Right lobe of liver (tissue), 6 donors: ENCODE results near the gene MMP19. TPM values are rescaled to one million over a fixed set of nuclear protein-coding genes. Genes with fewer than 3 reads are reported as not detected.

Source experiments
- ATAC-seq, 4 donors: fragments of 200-7000 bp; cut with Tn5 transposase; one replicate each; pipeline ENCODE4 v1.9.1; 2020; ENCODE audit warnings: mild to moderate bottlenecking in 4 of 4, moderate library complexity in 4 of 4
- DNase-seq, 3 donors: peaks; one replicate each; pipeline ENCODE4 v3.0.0-alpha.2; 2020
- H3K27ac ChIP-seq, 3 donors: fragments of 200-600 bp; one replicate each; pipeline ENCODE4 v1.8.0; 2022
- H3K27me3 ChIP-seq, 2 donors: fragments of 200-600 bp; one replicate each; pipeline ENCODE4 v1.8.0; 2022
- H3K36me3 ChIP-seq, 4 donors: fragments of 200-600 bp; sonication (generic) in 1 of 4; one replicate each; pipeline versions ENCODE4 v1.5.1 to v1.8.0; 2017 to 2022; ENCODE audit warnings: control low read depth in 1 of 4
- H3K4me1 ChIP-seq, 4 donors: fragments of 200-600 bp; sonication (generic) in 1 of 4; one replicate each; pipeline versions ENCODE4 v1.5.1 to v1.8.0; 2017 to 2022; ENCODE audit warnings: control low read depth in 1 of 4
- H3K4me3 ChIP-seq, 3 donors: fragments of 200-600 bp; one replicate each; pipeline ENCODE4 v1.8.0; 2022
- H3K9me3 ChIP-seq, 4 donors: fragments of 200-600 bp; sonication (generic) in 1 of 4; one replicate each; pipeline versions ENCODE4 v1.5.1 to v1.8.0; 2017 to 2022; ENCODE audit warnings: control low read depth in 1 of 4
- CTCF ChIP-seq, 4 donors: fragments of 200-600 bp in 3 of 4; fragments of 450-650 bp in 1 of 4; IDR thresholded peaks; one replicate each; pipeline versions ENCODE4 v1.5.1 to v1.8.0; 2016 to 2022; ENCODE audit warnings: antibody characterized with exemption in 4 of 4, mild to moderate bottlenecking in 2 of 4
- POLR2A ChIP-seq: fragments of 450-650 bp; IDR thresholded peaks from one replicate; pipeline ENCODE4 v1.6.1; 2017; ENCODE audit warnings: antibody characterized with exemption, mild to moderate bottlenecking
- WGBS: methylation state at CpG from one replicate; pipeline ENCODE4 v1.1.6; 2018; ENCODE audit warnings: low coverage, low lambda C conversion rate; ENCODE audit not compliant: insufficient coverage; ENCODE audit errors: missing lambda C conversion rate; 5-methylcytosine and 5-hydroxymethylcytosine counted together
- intact Hi-C, 2 donors: fragments of 100-400 bp; cut with DNase I; formaldehyde crosslinking; loops; one replicate each; pipeline versions ENCODE4 v1.11.2 to v1.14.1; 2022
- total RNA-seq, 6 experiments: library from RNA; depleted of rRNA in 2 of 6; stranded (reverse); fragments of >200 nt in 2 of 6; fragmentation: NEBNext Ultra II Directional in 3 of 6; extraction: Animal tissue kit (Norgen Biotek cat#: 25700) in 3 of 6; gene quantifications; one replicate each; pipeline versions ENCODE4 v1.1.0 to v1.2.4, GENCODE V29; 2016 to 2023
- donor health status: DM: no; HTN: yes; CAD: no.
- donor health status: DM: no; HTN: no; CAD: no.
- donor health status: DM: no; HTN: no; CAD: no.
- donor health status: DM: no; HTN: yes; CAD: no.
- donor health status: DM: no; HTN: yes; CAD: no.

Gene MMP19
- total RNA-seq, 6 experiments from 2014 or later, result 1.3 to 5.0 (median 1.9) TPM

GRCh38 chr12:55845785-55846496 lies 3.2 kb upstream of the MMP19 start:
- Histone ChIP-seq H3K4me1 (no peaks in the 10 kb centered on the region), H3K36me3 (no peaks in the 10 kb centered on the region), H3K27me3 (no peaks in the 10 kb centered on the region), H3K4me3 (no peak overlapping the region), H3K27ac (no peak overlapping the region), H3K9me3 (no peaks in the 10 kb centered on the region)
- no peak for ATAC-seq
- intact Hi-C loops, result no loop called here
- TF ChIP-seq CTCF (IDR thresholded peaks at IDR 0.05) (no peak), POLR2A (no peak)
- WGBS, result 71% methylated on average over 6 of the region's 7 CpGs
- DNase-seq, result no peak

- ATAC-seq (no peak), DNase-seq (no peak)
- Histone ChIP-seq H3K27me3 (no peaks in the 10 kb centered on the region), H3K9me3 (no peaks in the 10 kb centered on the region), H3K4me3 (no peak overlapping the region), H3K27ac (no peak overlapping the region), H3K36me3 (no peaks in the 10 kb centered on the region), H3K4me1 (no peaks in the 10 kb centered on the region)
- TF ChIP-seq CTCF (IDR thresholded peaks at IDR 0.05) (no peak), POLR2A (no peak)
- intact Hi-C loops, result no loop called here
- 58% methylated on average over 3 of the region's 5 CpGs for WGBS
These were observed 2.6 kb upstream of the MMP19 start for GRCh38 chr12:55845361-55845760.

- ATAC-seq, result no peak
- Histone ChIP-seq H3K4me3 (no peak overlapping the region), H3K27ac (no peak overlapping the region), H3K36me3 (no peaks in the 10 kb centered on the region), H3K27me3 (no peaks in the 10 kb centered on the region), H3K4me1 (no peaks in the 10 kb centered on the region), H3K9me3 (no peaks in the 10 kb centered on the region)
- DNase-seq, result no peak
- intact Hi-C loops, result no loop called here
- 71% methylated on average over 4 of the region's 4 CpGs for WGBS
- TF ChIP-seq POLR2A, result no peak
- TF ChIP-seq CTCF (IDR thresholded peaks at IDR 0.05), result no peak
These were observed 2.2 kb upstream of the MMP19 start for GRCh38 chr12:55844961-55845360.

GRCh38 chr12:55843431-55843830 lies 695 bp upstream of the MMP19 start:
- intact Hi-C loops, result no loop called here
- Histone ChIP-seq H3K27me3 (no peaks in the 10 kb centered on the region), H3K4me1 (no peaks in the 10 kb centered on the region), H3K9me3 (no peaks in the 10 kb centered on the region), H3K36me3 (no peaks in the 10 kb centered on the region), H3K4me3 (no peak overlapping the region), H3K27ac (no peak overlapping the region)
- no peak for DNase-seq
- WGBS, result 94% methylated on average over 4 of the region's 4 CpGs
- no peak for ATAC-seq
- TF ChIP-seq CTCF (IDR thresholded peaks at IDR 0.05), result no peak
- no peak for TF ChIP-seq POLR2A
